HG02571 (cell line): Measurements from ENCODE around the gene KANSL1L.

ENCODE experiments used
- ATAC-seq: cut with Tn5 transposase; IDR thresholded peaks from one replicate; pipeline ENCODE4 v1.9.1; 2021; ENCODE audit warnings: mild to moderate bottlenecking, moderate library complexity; ENCODE audit not compliant: unreplicated experiment

KANSL1L gene

GRCh38 chr2:210072922-210073509 is 98.2 kb downstream of the KANSL1L start:
- ATAC-seq: no peak

- no peak for ATAC-seq
Observed at GRCh38 chr2:210072493-210072892, 98.7 kb downstream of the KANSL1L start.

GRCh38 chr2:210063306-210063705 is 107.9 kb downstream of the KANSL1L start:
- no peak for ATAC-seq

GRCh38 chr2:210055825-210056224 is 115.4 kb downstream of the KANSL1L start:
- ATAC-seq: no peak

- no peak for ATAC-seq
Observed at GRCh38 chr2:210054696-210055095, 116.5 kb downstream of the KANSL1L start.

GRCh38 chr2:210050885-210051284 is 120.3 kb downstream of the KANSL1L start:
- no peak for ATAC-seq

GRCh38 chr2:210049831-210050230 is 121.4 kb downstream of the KANSL1L start:
- ATAC-seq: no peak

- no peak for ATAC-seq
Observed at GRCh38 chr2:210046851-210047500, 124.2 kb downstream of the KANSL1L start.

GRCh38 chr2:210038078-210038477 is 133.1 kb downstream of the KANSL1L start:
- no peak for ATAC-seq

- no peak for ATAC-seq
Observed at GRCh38 chr2:210035679-210036078, 135.5 kb downstream of the KANSL1L start.

GRCh38 chr2:210034087-210034683 is 137.0 kb downstream of the KANSL1L start:
- no peak for ATAC-seq

GRCh38 chr2:210028178-210028577 is 143.0 kb downstream of the KANSL1L start:
- ATAC-seq: no peak

- no peak for ATAC-seq
Observed at GRCh38 chr2:210027608-210028007, 143.6 kb downstream of the KANSL1L start.

- no peak for ATAC-seq
Observed at GRCh38 chr2:210022824-210023223, 148.4 kb downstream of the KANSL1L start.

GRCh38 chr2:210020138-210020537 is 151.1 kb downstream of the KANSL1L start:
- no peak for ATAC-seq

GRCh38 chr2:210009896-210010295 is 161.3 kb downstream of the KANSL1L start:
- no peak for ATAC-seq

GRCh38 chr2:210009126-210009525 is 162.1 kb downstream of the KANSL1L start:
- no peak for ATAC-seq

GRCh38 chr2:210007895-210008294 is 163.3 kb downstream of the KANSL1L start:
- no peak for ATAC-seq

- no peak for ATAC-seq
Observed at GRCh38 chr2:210004881-210005280, 166.3 kb downstream of the KANSL1L start.

GRCh38 chr2:210003359-210003758 is 167.8 kb downstream of the KANSL1L start:
- no peak for ATAC-seq

GRCh38 chr2:210002158-210003157 is 168.8 kb downstream of the KANSL1L start, which contains the start of gene RPE:
Gene RPE (plus strand): TSS chr2:210002638. CDS start chr2:210002662, 24 bp downstream.
- ATAC-seq: peak; percentile 100
